GM12878 (cell line): ENCODE results near the gene MTCL3.

Experiments used
- ATAC-seq: fragments of 200-7000 bp; cut with Tn5 transposase; 3 replicates; pipeline ENCODE4 v1.9.1; 2020; ENCODE audit warnings: mild to moderate bottlenecking, moderate library complexity
- BruUV-seq: library from RNA; stranded (reverse); fragments of 400-500 nt; replicated peaks from 2 replicates; lab custom pipeline; 2021; lab: Mats Ljungman, UMichigan
- CTCF ChIA-PET: fragments of 300-600 bp; sonication (Branson Sonifier 250); formaldehyde crosslinking; extraction: SDS; loops from one replicate; lab custom pipeline; 2021; ENCODE audit warnings: inconsistent platforms; lab: Yijun Ruan, JAX
- POLR2A ChIA-PET: fragments of 350-600 bp; formaldehyde crosslinking; extraction: SDS; loops from one replicate; lab custom pipeline; 2021; ENCODE audit warnings: inconsistent platforms; lab: Charles Lee
- RAD21 ChIA-PET: fragments of 300-600 bp; sonication (Branson Sonifier 250); formaldehyde crosslinking; loops from one replicate; lab custom pipeline; 2023; ENCODE audit warnings: antibody characterized with exemption; ENCODE audit not compliant: unreplicated experiment; lab: Charles Lee
- SMC1A ChIA-PET: fragments of 300-600 bp; sonication (Branson Sonifier 250); formaldehyde crosslinking; loops from one replicate; lab custom pipeline; 2023; ENCODE audit not compliant: unreplicated experiment, uncharacterized antibody; lab: Charles Lee
- DNase-seq: peaks from one replicate; pipeline ENCODE4 v3.0.0-alpha.2; 2011; ENCODE audit warnings: low read depth, low spot score
- FAIRE-seq: peaks from 3 replicates; lab custom pipeline; 2011; peaks lifted over from hg19 to GRCh38; lab: Jason Lieb, UNC
- H2AFZ ChIP-seq: 2 replicates; pipeline ENCODE4 v1.6.0; 2011; ENCODE audit warnings: low read depth, low read length, control low read depth; ENCODE audit not compliant: control insufficient read depth
- H3K27ac ChIP-seq: 2 replicates; pipeline ENCODE4 v1.5.1; 2011; ENCODE audit warnings: control low read depth; ENCODE audit not compliant: control insufficient read depth, insufficient read depth
- H3K27me3 ChIP-seq, 2 experiments: replicated peaks in 1 of 2; 2 replicates each; pipeline versions ENCODE4 v1.6.0 to v1.6.1; 2011; ENCODE audit warnings: low read length in 1 of 2; ENCODE audit not compliant: control insufficient read depth in 2 of 2, insufficient read depth in 2 of 2
- H3K36me3 ChIP-seq, 2 experiments: 2 replicates each; pipeline ENCODE4 v1.5.1; 2011; ENCODE audit warnings: low read length in 1 of 2; ENCODE audit not compliant: control insufficient read depth in 2 of 2, insufficient read depth in 2 of 2
- H3K4me1 ChIP-seq: 2 replicates; pipeline ENCODE4 v1.6.1; 2011; ENCODE audit warnings: mild to moderate bottlenecking, low read length, moderate library complexity, mixed read lengths; ENCODE audit not compliant: control insufficient read depth, insufficient read depth
- H3K4me2 ChIP-seq: 2 replicates; pipeline ENCODE4 v1.6.0; 2011; ENCODE audit warnings: control low read depth; ENCODE audit not compliant: control insufficient read depth, insufficient read depth
- H3K4me3 ChIP-seq: fragments of 200-600 bp; sonication (generic); 2 replicates; pipeline ENCODE4 v1.5.1; 2016
- H3K79me2 ChIP-seq: 2 replicates; pipeline ENCODE4 v1.6.0; 2011; ENCODE audit warnings: low read length; ENCODE audit not compliant: control insufficient read depth, insufficient read depth
- H3K9ac ChIP-seq: 2 replicates; pipeline ENCODE4 v1.8.0; 2011; ENCODE audit warnings: low read length, control low read depth, mixed read lengths; ENCODE audit not compliant: control insufficient read depth, insufficient read depth
- H3K9me3 ChIP-seq: replicated peaks from 3 replicates; pipeline ENCODE4 v1.5.1; 2011; ENCODE audit warnings: mild to moderate bottlenecking, low read length; ENCODE audit not compliant: control insufficient read depth, insufficient read depth
- H4K20me1 ChIP-seq: 2 replicates; pipeline ENCODE4 v1.6.0; 2011; ENCODE audit not compliant: control insufficient read depth, insufficient read depth
- ASH2L ChIP-seq: fragments of 300-600, 200-600 bp; sonication (generic); IDR thresholded peaks from 2 replicates; pipeline ENCODE4 v1.6.1; 2017; ENCODE audit warnings: low read depth, mild to moderate bottlenecking, borderline replicate concordance
- HDAC2 ChIP-seq: fragments of 200-600 bp; sonication (generic); IDR thresholded peaks from 2 replicates; pipeline ENCODE4 v1.6.1; 2017
- JUND ChIP-seq: IDR thresholded peaks from 2 replicates; pipeline ENCODE4 v1.6.1; 2012; ENCODE audit warnings: low read depth, mild to moderate bottlenecking, low read length, improper control_type of control experiment, moderate library complexity
- KAT2A ChIP-seq: conservative IDR thresholded peaks from 2 replicates; pipeline ENCODE4 v1.6.1; 2011; ENCODE audit warnings: low read depth, low read length; ENCODE audit not compliant: control insufficient read depth
- MYC ChIP-seq: IDR thresholded peaks from 2 replicates; pipeline ENCODE4 v1.6.1; 2011; ENCODE audit warnings: mild to moderate bottlenecking, low read length, moderate library complexity, inconsistent platforms; ENCODE audit not compliant: insufficient read depth, insufficient replicate concordance, insufficient read length, severe bottlenecking
- NBN ChIP-seq: fragments of 450-650 bp; IDR thresholded peaks from 2 replicates; pipeline ENCODE4 v1.6.1; 2016
- PML ChIP-seq: IDR thresholded peaks from 2 replicates; pipeline ENCODE4 v1.6.1; 2012; ENCODE audit warnings: low read length, inconsistent platforms
- RAD21 ChIP-seq: IDR thresholded peaks from 2 replicates; pipeline ENCODE4 v1.6.1; 2011; ENCODE audit warnings: mild to moderate bottlenecking, low read depth, low read length, moderate library complexity; ENCODE audit not compliant: insufficient read depth
- RB1 ChIP-seq: fragments of 450-650 bp; formaldehyde crosslinking; IDR thresholded peaks from 2 replicates; pipeline ENCODE4 v1.6.1; 2017; ENCODE audit warnings: mild to moderate bottlenecking, borderline replicate concordance
- RELA ChIP-seq: fragments of 450-650 bp; IDR thresholded peaks from 2 replicates; pipeline ENCODE4 v1.8.0; 2014; ENCODE audit warnings: borderline replicate concordance; ENCODE audit not compliant: partially characterized antibody
- RFX5 ChIP-seq: IDR thresholded peaks from 2 replicates; pipeline ENCODE4 v1.6.1; 2011; ENCODE audit warnings: low read depth, low read length, improper control_type of control experiment
- STAT1 ChIP-seq: fragments of 450-650 bp; conservative IDR thresholded peaks from 2 replicates; pipeline ENCODE4 v1.6.1; 2014; ENCODE audit warnings: antibody characterized with exemption, mild to moderate bottlenecking
- TBL1XR1 ChIP-seq: IDR thresholded peaks from 2 replicates; pipeline ENCODE4 v1.6.1; 2012; ENCODE audit warnings: low read depth, low read length, improper control_type of control experiment
- WGBS: methylation state at CpG from one replicate; pipeline ENCODE4 v1.1.6; 2016; ENCODE audit warnings: low lambda C conversion rate; ENCODE audit not compliant: insufficient replicate concordance, insufficient coverage; ENCODE audit errors: missing lambda C conversion rate; 5-methylcytosine and 5-hydroxymethylcytosine counted together
- in situ Hi-C: fragments of 300-500 bp; cut with MboI; formaldehyde crosslinking; loops from 9 replicates; pipeline ENCODE4 v1.14.3; 2018; ENCODE audit warnings: mixed read lengths
- intact Hi-C: fragments of 100-400 bp; cut with micrococcal nuclease; formaldehyde crosslinking; loops from one replicate; pipeline ENCODE4 v1.14.2; 2022; ENCODE audit not compliant: unreplicated experiment
- TF ChIP-seq, protein P1 (sequence below): IDR thresholded peaks from 2 replicates; pipeline ENCODE4 v1.6.1; 2012; ENCODE audit warnings: low read depth, low read length, improper control_type of control experiment
- TF ChIP-seq, protein P2 (sequence below): fragments of 450-650 bp; IDR thresholded peaks from 2 replicates; pipeline ENCODE4 v1.6.1; 2018; ENCODE audit warnings: borderline replicate concordance, mild to moderate bottlenecking; ENCODE audit not compliant: partially characterized antibody
- TF ChIP-seq, protein P3 (sequence below): fragments of 450-650 bp; formaldehyde crosslinking; IDR thresholded peaks from 2 replicates; pipeline ENCODE4 v1.4.0; 2022; ENCODE audit warnings: mild to moderate bottlenecking, moderate library complexity

MTCL3 gene

GRCh38 chr6:127446356-127446755 lies 72.8 kb downstream of the MTCL3 start:
- intact Hi-C loops, result no loop called here
- Histone ChIP-seq H3K9ac (no peak overlapping the region), H3K79me2 (no peaks in the 10 kb centered on the region), H3K27ac (no peak overlapping the region), H4K20me1 (no peaks in the 10 kb centered on the region), H3K27me3 (no peaks in the 10 kb centered on the region), H3K36me3 (no peaks in the 10 kb centered on the region), H2AFZ (no peak overlapping the region), H3K4me2 (no peak overlapping the region), H3K9me3 (no peaks in the 10 kb centered on the region), H3K4me3 (no peak overlapping the region), H3K4me1 (no peaks in the 10 kb centered on the region)
- 64% methylated on average over 7 of the region's 7 CpGs for WGBS
- no TSS peak for BruUV-seq
- ATAC-seq, result no peak
- RAD21 ChIA-PET, result no interaction called here
- in situ Hi-C loops, result no loop called here
- no peak for FAIRE-seq
- CTCF ChIA-PET, result no interaction called here
- TF ChIP-seq MYC, result no peak
- TF ChIP-seq RFX5, result no peak
- no peak for TF ChIP-seq RB1
- TF ChIP-seq ASH2L, result no peak
- TF ChIP-seq PML, result no peak
- no peak for TF ChIP-seq RELA
- no peak for TF ChIP-seq NBN
- TF ChIP-seq RAD21, result no peak
- TF ChIP-seq, protein P1, sequence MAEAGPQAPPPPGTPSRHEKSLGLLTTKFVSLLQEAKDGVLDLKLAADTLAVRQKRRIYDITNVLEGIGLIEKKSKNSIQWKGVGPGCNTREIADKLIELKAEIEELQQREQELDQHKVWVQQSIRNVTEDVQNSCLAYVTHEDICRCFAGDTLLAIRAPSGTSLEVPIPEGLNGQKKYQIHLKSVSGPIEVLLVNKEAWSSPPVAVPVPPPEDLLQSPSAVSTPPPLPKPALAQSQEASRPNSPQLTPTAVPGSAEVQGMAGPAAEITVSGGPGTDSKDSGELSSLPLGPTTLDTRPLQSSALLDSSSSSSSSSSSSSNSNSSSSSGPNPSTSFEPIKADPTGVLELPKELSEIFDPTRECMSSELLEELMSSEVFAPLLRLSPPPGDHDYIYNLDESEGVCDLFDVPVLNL, result no peak
- TF ChIP-seq HDAC2, result no peak
- TF ChIP-seq KAT2A, result no peak
- TF ChIP-seq JUND, result no peak
- TF ChIP-seq STAT1, result no peak
- TF ChIP-seq, protein P2, sequence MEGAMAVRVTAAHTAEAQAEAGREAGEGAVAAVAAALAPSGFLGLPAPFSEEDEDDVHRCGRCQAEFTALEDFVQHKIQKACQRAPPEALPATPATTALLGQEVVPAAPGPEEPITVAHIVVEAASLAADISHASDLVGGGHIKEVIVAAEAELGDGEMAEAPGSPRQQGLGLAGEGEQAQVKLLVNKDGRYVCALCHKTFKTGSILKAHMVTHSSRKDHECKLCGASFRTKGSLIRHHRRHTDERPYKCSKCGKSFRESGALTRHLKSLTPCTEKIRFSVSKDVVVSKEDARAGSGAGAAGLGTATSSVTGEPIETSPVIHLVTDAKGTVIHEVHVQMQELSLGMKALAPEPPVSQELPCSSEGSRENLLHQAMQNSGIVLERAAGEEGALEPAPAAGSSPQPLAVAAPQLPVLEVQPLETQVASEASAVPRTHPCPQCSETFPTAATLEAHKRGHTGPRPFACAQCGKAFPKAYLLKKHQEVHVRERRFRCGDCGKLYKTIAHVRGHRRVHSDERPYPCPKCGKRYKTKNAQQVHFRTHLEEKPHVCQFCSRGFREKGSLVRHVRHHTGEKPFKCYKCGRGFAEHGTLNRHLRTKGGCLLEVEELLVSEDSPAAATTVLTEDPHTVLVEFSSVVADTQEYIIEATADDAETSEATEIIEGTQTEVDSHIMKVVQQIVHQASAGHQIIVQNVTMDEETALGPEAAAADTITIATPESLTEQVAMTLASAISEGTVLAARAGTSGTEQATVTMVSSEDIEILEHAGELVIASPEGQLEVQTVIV, result no peak
- TF ChIP-seq, protein P3, sequence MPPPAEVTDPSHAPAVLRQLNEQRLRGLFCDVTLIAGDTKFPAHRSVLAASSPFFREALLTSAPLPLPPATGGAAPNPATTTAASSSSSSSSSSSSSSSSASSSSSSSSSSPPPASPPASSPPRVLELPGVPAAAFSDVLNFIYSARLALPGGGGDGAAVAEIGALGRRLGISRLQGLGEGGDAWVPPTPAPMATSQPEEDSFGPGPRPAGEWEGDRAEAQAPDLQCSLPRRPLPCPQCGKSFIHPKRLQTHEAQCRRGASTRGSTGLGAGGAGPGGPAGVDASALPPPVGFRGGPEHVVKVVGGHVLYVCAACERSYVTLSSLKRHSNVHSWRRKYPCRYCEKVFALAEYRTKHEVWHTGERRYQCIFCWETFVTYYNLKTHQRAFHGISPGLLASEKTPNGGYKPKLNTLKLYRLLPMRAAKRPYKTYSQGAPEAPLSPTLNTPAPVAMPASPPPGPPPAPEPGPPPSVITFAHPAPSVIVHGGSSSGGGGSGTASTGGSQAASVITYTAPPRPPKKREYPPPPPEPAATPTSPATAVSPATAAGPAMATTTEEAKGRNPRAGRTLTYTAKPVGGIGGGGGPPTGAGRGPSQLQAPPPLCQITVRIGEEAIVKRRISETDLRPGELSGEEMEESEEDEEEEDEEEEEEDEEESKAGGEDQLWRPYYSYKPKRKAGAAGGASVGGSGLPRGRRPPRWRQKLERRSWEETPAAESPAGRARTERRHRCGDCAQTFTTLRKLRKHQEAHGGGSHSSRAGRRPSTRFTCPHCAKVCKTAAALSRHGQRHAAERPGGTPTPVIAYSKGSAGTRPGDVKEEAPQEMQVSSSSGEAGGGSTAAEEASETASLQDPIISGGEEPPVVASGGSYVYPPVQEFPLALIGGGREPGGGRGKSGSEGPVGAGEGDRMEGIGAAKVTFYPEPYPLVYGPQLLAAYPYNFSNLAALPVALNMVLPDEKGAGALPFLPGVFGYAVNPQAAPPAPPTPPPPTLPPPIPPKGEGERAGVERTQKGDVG, result no peak
- no peak for TF ChIP-seq TBL1XR1
- POLR2A ChIA-PET, result no interaction called here
- SMC1A ChIA-PET, result interaction anchor here (1.2 kb wide), 1 partner anchor 9 kb away, joined by 3 read pairs; no protein-coding TSS in a partner anchor
- no peak for DNase-seq
